Osteocyte (in vitro differentiated cells): ENCODE measurements around the gene TSPAN11. TPM values are rescaled to one million over a fixed set of nuclear protein-coding genes. Genes with fewer than 3 reads are reported as not detected.
"Not testable (repeated sequence)": the region's sequence is repeated elsewhere in the genome, so short reads cannot be mapped to it uniquely, and the experiment has no call there.

ENCODE experiments used
- DNase-seq: peaks from one replicate; pipeline ENCODE4 v3.0.0; 2021; ENCODE audit warnings: mixed read lengths; ENCODE audit not compliant: unreplicated experiment; ENCODE audit errors: extremely low spot score
- H3K27ac Mint-ChIP-seq: one replicate; pipeline ENCODE4 v1.8.0; 2021; ENCODE audit warnings: mild to moderate bottlenecking, mixed read lengths; ENCODE audit not compliant: unreplicated experiment
- H3K27me3 Mint-ChIP-seq: one replicate; pipeline ENCODE4 v1.8.0; 2021; ENCODE audit warnings: mixed read lengths; ENCODE audit not compliant: unreplicated experiment
- H3K36me3 Mint-ChIP-seq: one replicate; pipeline ENCODE4 v1.8.0; 2021; ENCODE audit warnings: mixed read lengths; ENCODE audit not compliant: unreplicated experiment
- H3K4me1 Mint-ChIP-seq: one replicate; pipeline ENCODE4 v1.8.0; 2021; ENCODE audit warnings: mixed read lengths; ENCODE audit not compliant: unreplicated experiment
- H3K4me3 Mint-ChIP-seq: one replicate; pipeline ENCODE4 v1.8.0; 2021; ENCODE audit warnings: mild to moderate bottlenecking, moderate library complexity, mixed read lengths; ENCODE audit not compliant: unreplicated experiment
- H3K9me3 Mint-ChIP-seq: one replicate; pipeline ENCODE4 v1.8.0; 2021; ENCODE audit warnings: mixed read lengths; ENCODE audit not compliant: unreplicated experiment
- CTCF ChIP-seq: fragments of 200-600 bp; sonication (generic); IDR thresholded peaks from 2 replicates; pipeline ENCODE4 v1.5.0; 2021; ENCODE audit warnings: antibody characterized with exemption, mild to moderate bottlenecking, moderate library complexity
- total RNA-seq: library from RNA; stranded (reverse); gene quantifications from 2 replicates; pipeline ENCODE4 v1.2.1, GENCODE V29; 2021

Gene TSPAN11
- total RNA-seq, 1 donor from 2014 or later: 9.2 TPM

- Mint-ChIP-seq H3K27me3 (peaks cover 58% of the 10 kb centered on the region), H3K4me3 (no peak overlapping the region), H3K36me3 (no peaks in the 10 kb centered on the region), H3K27ac (no peak overlapping the region), H3K9me3 (peaks cover 4% of the 10 kb centered on the region), H3K4me1 (no peaks in the 10 kb centered on the region)
- DNase-seq: peak; percentile 65
- TF ChIP-seq CTCF: no peak
These were observed 94.0 kb downstream of the TSPAN11 start for GRCh38 chr12:31020385-31021166.

- no peak overlapping the region for H3K27ac Mint-ChIP-seq
- no peak overlapping the region for H3K4me3 Mint-ChIP-seq
- H3K9me3 Mint-ChIP-seq: peaks cover 4% of the 10 kb centered on the region
- TF ChIP-seq CTCF: no peak
- H3K4me1 Mint-ChIP-seq: no peaks in the 10 kb centered on the region
- no peaks in the 10 kb centered on the region for H3K36me3 Mint-ChIP-seq
- DNase-seq: peak; percentile 15
- H3K27me3 Mint-ChIP-seq: peaks cover 59% of the 10 kb centered on the region
These were observed 94.6 kb downstream of the TSPAN11 start for GRCh38 chr12:31021181-31021580.

GRCh38 chr12:31021809-31022494 lies 95.4 kb downstream of the TSPAN11 start:
- no peaks in the 10 kb centered on the region for H3K36me3 Mint-ChIP-seq
- no peaks in the 10 kb centered on the region for H3K4me1 Mint-ChIP-seq
- no peak overlapping the region for H3K27ac Mint-ChIP-seq
- H3K4me3 Mint-ChIP-seq: no peak overlapping the region
- H3K9me3 Mint-ChIP-seq: peaks cover 4% of the 10 kb centered on the region
- TF ChIP-seq CTCF: no peak
- no peak for DNase-seq
- peaks cover 59% of the 10 kb centered on the region for H3K27me3 Mint-ChIP-seq

- H3K27ac Mint-ChIP-seq: no peak overlapping the region
- DNase-seq: peak; percentile 68
- TF ChIP-seq CTCF: no peak
- H3K27me3 Mint-ChIP-seq: peaks cover 55% of the 10 kb centered on the region
- H3K9me3 Mint-ChIP-seq: peaks cover 4% of the 10 kb centered on the region
- H3K4me1 Mint-ChIP-seq: no peaks in the 10 kb centered on the region
- H3K36me3 Mint-ChIP-seq: no peaks in the 10 kb centered on the region
- no peak overlapping the region for H3K4me3 Mint-ChIP-seq
These were observed 96.8 kb downstream of the TSPAN11 start for GRCh38 chr12:31023271-31023724.

- Mint-ChIP-seq H3K4me3 (no peak overlapping the region), H3K9me3 (no peaks in the 10 kb centered on the region), H3K27ac (no peak overlapping the region), H3K4me1 (no peaks in the 10 kb centered on the region), H3K36me3 (no peaks in the 10 kb centered on the region), H3K27me3 (peaks cover 55% of the 10 kb centered on the region)
- DNase-seq: peak; percentile 34
- no peak for TF ChIP-seq CTCF
These were observed 99.7 kb downstream of the TSPAN11 start for GRCh38 chr12:31026202-31026601.

- not testable (repeated sequence) for H3K9me3 Mint-ChIP-seq, H3K4me1 Mint-ChIP-seq, H3K4me3 Mint-ChIP-seq, H3K36me3 Mint-ChIP-seq, H3K27ac Mint-ChIP-seq
- DNase-seq: peak; percentile 23
- H3K27me3 Mint-ChIP-seq: peaks cover 48% of the 10 kb centered on the region
These were observed 100.5 kb downstream of the TSPAN11 start for GRCh38 chr12:31027006-31027405.
